ENCODE data around the gene POU2F3. TPM values are rescaled to one million over a fixed set of nuclear protein-coding genes. Genes with fewer than 3 reads are reported as not detected.

The POU2F3 gene
- total and polyA plus RNA-seq, 2 of the 8 experiments (the other 6 are each of a cell fraction or from before 2014, with no cell fraction given), result 1.0 to 2.1 TPM

- H3K27ac ChIP-seq (ENCODE audit: low read depth, low read length), result no peak overlapping the region
- no peaks in the 10 kb centered on the region for H3K79me2 ChIP-seq (ENCODE audit: control insufficient read depth in 1 of 2, insufficient read depth in 2 of 2, low read length in 2 of 2)
- H3K18ac ChIP-seq (ENCODE audit: extremely low read depth, low read length), result no peak overlapping the region
- H3K9me3 ChIP-seq (ENCODE audit: insufficient read depth in 2 of 2, low read depth in 1 of 2, low read length in 1 of 2), result no peaks in the 10 kb centered on the region
- no peak for FAIRE-seq
- H3K4me1 ChIP-seq (replicated peaks in 1 of 4; ENCODE audit: control insufficient read depth in 3 of 4, insufficient read depth in 4 of 4, low read length in 3 of 4), result peaks cover 0 to 15% (median 7%) of the 10 kb centered on the region in 4 experiments; a peak in 5 of 7 replicates
- H4K5ac ChIP-seq (ENCODE audit: insufficient read length, low read depth, low read length), result no peak overlapping the region
- H2BK5ac ChIP-seq (ENCODE audit: low read depth, low read length), result no peak overlapping the region
- no peak overlapping the region for H3K56ac ChIP-seq (replicated peaks; ENCODE audit: insufficient read length, low read depth, low read length)
- H2BK120ac ChIP-seq (replicated peaks; ENCODE audit: low read depth, low read length), result no peak overlapping the region
- H3K23ac ChIP-seq (ENCODE audit: insufficient read length), result no peak overlapping the region
- POLR2A ChIA-PET (ENCODE audit: partially characterized antibody), result interaction anchor here (1.5 kb wide), 1 partner anchor 23 kb away, joined by 3 read pairs; no protein-coding TSS in a partner anchor
- H2BK20ac ChIP-seq (ENCODE audit: low read length), result no peak overlapping the region
- CTCF ChIA-PET (ENCODE audit: partially characterized antibody), result interaction anchor here (2.3 to 26.2 kb wide), 5 partner anchors 13 to 86 kb away, joined by 9 to 394 read pairs (median 46); no protein-coding TSS in a partner anchor
- H4K20me1 ChIP-seq (replicated peaks in 1 of 2; ENCODE audit: control insufficient read depth in 1 of 2, insufficient read depth in 2 of 2, low read length in 2 of 2), result peaks cover 2 to 8% of the 10 kb centered on the region in 2 experiments
- H2AK5ac ChIP-seq (ENCODE audit: low read depth, low read length), result no peak overlapping the region
- H3K79me1 ChIP-seq (ENCODE audit: low read depth, low read length), result no peaks in the 10 kb centered on the region
- H3K4me3 ChIP-seq (ENCODE audit: extremely low read depth in 1 of 4, insufficient read depth in 2 of 4, low read depth in 3 of 4, low read length in 4 of 4), result no peak overlapping the region
- H2AFZ ChIP-seq (ENCODE audit: low read length), result no peak overlapping the region
- H4K91ac ChIP-seq (replicated peaks; ENCODE audit: insufficient read length, low read length), result no peak overlapping the region
- no peak overlapping the region for H3K4ac ChIP-seq (replicated peaks; ENCODE audit: insufficient read length, low read depth, low read length)
- H2BK15ac ChIP-seq (ENCODE audit: low read length), result no peak overlapping the region
- H3K14ac ChIP-seq (ENCODE audit: insufficient read length), result no peak overlapping the region
- H3K36me3 ChIP-seq (ENCODE audit: control insufficient read depth in 2 of 4, insufficient read depth in 4 of 4, low read length in 3 of 4), result no peaks in the 10 kb centered on the region
- H4K8ac ChIP-seq (ENCODE audit: extremely low read depth, insufficient read depth, low read length), result no peak overlapping the region
- TF ChIP-seq SUZ12 (IDR thresholded peaks at IDR 0.05; ENCODE audit: low read length) (no peak), YY1 (IDR thresholded peaks at IDR 0.05; ENCODE audit: low read depth, low read length) (no peak), EZH2 (IDR thresholded peaks at IDR 0.05; ENCODE audit: low read depth, low read length, severe bottlenecking) (no peak), RNF2 (IDR thresholded peaks at IDR 0.05; ENCODE audit: borderline replicate concordance, low read depth, low read length, missing control alignments, poor library complexity, severe bottlenecking) (no peak), FOSL1 (IDR thresholded peaks at IDR 0.05; ENCODE audit: insufficient read depth, low read depth, low read length) (no peak), BACH1 (IDR thresholded peaks at IDR 0.05; ENCODE audit: low read length) (no peak), BCL11A (IDR thresholded peaks at IDR 0.05; ENCODE audit: low read depth in 2 of 2, low read length in 2 of 2) (no peak), EGR1 (IDR thresholded peaks at IDR 0.05; ENCODE audit: borderline replicate concordance, low read depth, low read length) (no peak)
- WGBS, 2 experiments (ENCODE audit: extremely low coverage in 1 of 2, insufficient coverage in 1 of 2, insufficient read length in 1 of 2, insufficient replicate concordance in 2 of 2, low coverage in 1 of 2, low lambda C conversion rate in 2 of 2, missing lambda C conversion rate in 1 of 2), result 83% methylated on average over 12 of the region's 12 CpGs; no CpG with 5 or more reads in 1 of the 2 experiments
- no peak overlapping the region for H3K9ac ChIP-seq (replicated peaks in 1 of 4; ENCODE audit: extremely low read depth in 1 of 4, low read depth in 3 of 4, low read length in 3 of 4)
- no peak overlapping the region for H2BK12ac ChIP-seq (ENCODE audit: low read depth, low read length)
- H3K27me3 ChIP-seq (replicated peaks in 1 of 4; ENCODE audit: control insufficient read depth in 3 of 4, extremely low read depth in 1 of 4, insufficient read depth in 3 of 4, low read length in 3 of 4), result peaks cover 34 to 69% (median 50%) of the 10 kb centered on the region in 4 experiments
- no peak for DNase-seq (ENCODE audit: low read depth in 1 of 2, low spot score in 2 of 2)
- H3K4me2 ChIP-seq (ENCODE audit: insufficient read depth in 1 of 2, low read depth in 2 of 2, low read length in 2 of 2), result no peak overlapping the region
- no peaks in the 10 kb centered on the region for H3K23me2 ChIP-seq (ENCODE audit: low read depth, low read length)
Observed at GRCh38 chr11:120217526-120217925, 22.4 kb upstream of the POU2F3 start.
